Measurements from ENCODE around the gene IL20RB. TPM values are rescaled to one million over a fixed set of nuclear protein-coding genes. Genes with fewer than 3 reads are reported as not detected.

IL20RB gene
- under 1 TPM; 0.33 to 0.63 (median 0.45) TPM for polyA plus RNA-seq (ENCODE audit: insufficient read length in 4 of 4)

GRCh38 chr3:136957751-136958288, at the start of gene IL20RB:
TSS of gene IL20RB (plus strand) at chr3:136957983. CDS start at chr3:136958114, 131 bp downstream.
- no peak for DNase-seq (ENCODE audit: low read depth in 4 of 4, low spot score in 3 of 4)

- DNase-seq (ENCODE audit: low read depth in 4 of 4, low spot score in 3 of 4), result no peak
Measured at GRCh38 chr3:136908297-136908696, 49.5 kb upstream of the IL20RB start.

DNA sequence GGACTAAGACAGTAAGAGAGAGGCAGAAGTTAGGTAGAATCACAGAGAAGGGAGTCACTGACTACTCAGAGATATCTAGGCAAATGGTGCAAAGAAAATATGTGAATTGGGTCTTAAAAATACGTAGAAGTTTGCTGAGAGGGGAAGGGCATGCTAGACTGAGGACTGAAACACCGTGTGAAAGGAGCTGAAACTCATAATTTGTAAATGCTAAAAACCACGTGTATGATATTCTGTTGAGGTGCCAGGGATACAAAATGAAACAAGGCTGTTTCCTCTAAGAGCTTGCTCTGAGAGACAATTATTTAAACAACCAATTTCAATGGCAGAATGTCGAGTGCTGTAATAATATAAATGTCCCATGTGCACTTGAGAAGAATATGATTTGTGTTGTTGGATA, 48.6 kb upstream of the IL20RB start:
- no peak for DNase-seq (ENCODE audit: low read depth in 4 of 4, low spot score in 3 of 4)

- DNase-seq (ENCODE audit: low read depth in 4 of 4, low spot score in 3 of 4), result no peak
Measured at GRCh38 chr3:136910697-136911096, 47.1 kb upstream of the IL20RB start.

- no peak for DNase-seq (ENCODE audit: low read depth in 4 of 4, low spot score in 3 of 4)
Measured at GRCh38 chr3:136913168-136913567, 44.6 kb upstream of the IL20RB start.

GRCh38 chr3:136914739-136915138, 43.0 kb upstream of the IL20RB start:
- DNase-seq (ENCODE audit: low read depth in 4 of 4, low spot score in 3 of 4), result no peak

- no peak for DNase-seq (ENCODE audit: low read depth in 4 of 4, low spot score in 3 of 4)
Measured at GRCh38 chr3:136916223-136916622, 41.6 kb upstream of the IL20RB start.

DNA sequence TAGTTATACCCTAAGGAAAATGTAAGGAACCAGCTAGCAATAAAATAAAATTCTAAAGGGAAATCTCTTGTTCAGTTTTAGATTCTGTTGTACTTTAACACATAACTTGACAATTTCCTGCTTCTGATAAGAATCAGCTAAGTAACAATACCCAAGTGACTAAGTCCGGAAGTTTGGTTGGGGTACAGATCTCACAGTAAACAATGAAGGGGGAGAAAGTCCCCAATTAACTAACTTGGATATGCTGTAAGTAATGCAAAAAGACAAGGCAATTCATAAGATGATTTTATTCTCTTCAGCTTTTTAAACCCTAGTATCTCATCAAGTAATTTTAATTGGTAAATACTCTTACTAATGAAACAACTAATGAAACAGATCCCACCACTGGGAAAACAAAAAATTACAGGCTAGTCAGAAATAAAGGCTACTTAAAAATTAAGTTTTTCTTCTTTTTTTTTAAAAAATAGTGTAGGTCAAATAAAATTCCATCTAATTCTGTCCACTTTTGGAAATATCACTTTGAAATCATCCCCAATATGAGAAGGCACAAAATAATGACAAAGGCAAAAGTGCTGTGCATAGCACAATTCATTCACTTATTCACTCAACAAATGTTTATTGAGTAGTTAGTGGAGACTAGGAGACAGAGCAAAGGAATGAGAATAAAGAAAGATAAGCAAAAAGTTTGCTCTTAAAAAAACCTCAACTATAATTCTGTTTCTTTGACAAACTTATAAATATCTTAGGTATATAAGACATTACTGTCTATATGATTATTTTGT, 37.8 kb upstream of the IL20RB start:
- no peak for DNase-seq (ENCODE audit: low read depth in 4 of 4, low spot score in 3 of 4)

GRCh38 chr3:136920904-136921611, 36.7 kb upstream of the IL20RB start:
- no peak for DNase-seq (ENCODE audit: low read depth in 4 of 4, low spot score in 3 of 4)

DNA sequence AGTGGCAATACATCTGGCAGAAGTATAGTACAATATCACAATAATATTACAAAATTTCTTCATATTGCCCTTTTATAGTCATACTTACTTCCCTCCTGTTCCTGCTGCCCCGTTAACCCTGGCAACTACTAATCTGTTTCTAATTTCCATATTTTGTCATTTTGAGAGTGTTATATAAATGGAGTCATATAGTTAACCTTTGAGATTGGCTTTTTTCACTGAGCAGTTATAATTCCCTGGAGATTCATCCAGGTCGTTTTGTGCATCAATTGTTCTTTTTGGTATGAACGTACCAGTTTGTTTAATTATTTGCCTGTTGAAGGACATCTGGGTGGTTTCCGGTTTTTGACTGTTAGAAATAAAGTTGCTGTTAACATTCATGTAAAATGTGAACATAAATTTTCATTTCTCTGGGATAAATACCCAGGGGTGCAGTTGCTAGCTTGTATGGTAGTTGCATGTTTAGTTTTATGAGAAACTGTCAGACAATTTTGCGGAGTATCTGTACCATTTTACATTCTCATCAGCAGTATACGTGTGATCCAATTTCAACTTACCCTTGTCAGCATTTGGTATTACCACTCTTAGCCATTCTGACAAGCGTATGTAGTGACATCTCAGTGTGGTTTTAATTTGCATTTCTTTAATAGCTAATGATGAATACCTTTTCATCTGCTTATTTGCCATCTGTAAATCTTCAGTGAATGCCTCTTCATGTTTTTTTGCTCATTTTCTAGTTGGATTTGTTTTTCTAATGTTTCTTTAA, 32.2 kb upstream of the IL20RB start:
- no peak for DNase-seq (ENCODE audit: low read depth in 4 of 4, low spot score in 3 of 4)

DNA sequence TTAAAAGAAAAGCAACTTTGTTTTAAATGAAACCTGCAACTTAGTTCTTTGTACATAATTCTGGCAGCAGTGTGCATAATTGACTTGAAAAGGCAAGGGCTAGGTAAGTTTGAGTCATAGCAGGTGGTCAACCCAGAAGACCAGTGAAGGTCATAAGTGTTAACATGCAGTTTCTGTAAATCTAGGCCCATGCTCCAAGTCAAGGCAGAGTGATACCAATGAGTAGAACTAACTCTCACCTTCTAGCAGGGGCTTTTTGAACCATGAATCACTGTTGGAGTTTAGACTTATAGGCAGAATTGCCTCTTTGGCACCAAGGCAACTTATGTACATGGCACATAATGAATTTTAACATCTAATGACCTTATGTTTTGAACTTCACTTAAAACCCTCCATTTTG, 29.5 kb upstream of the IL20RB start:
- no peak for DNase-seq (ENCODE audit: low read depth in 4 of 4, low spot score in 3 of 4)

GRCh38 chr3:136929977-136930670, 27.7 kb upstream of the IL20RB start:
- no peak for DNase-seq (ENCODE audit: low read depth in 4 of 4, low spot score in 3 of 4)

GRCh38 chr3:136931606-136932005, 26.2 kb upstream of the IL20RB start:
- no peak for DNase-seq (ENCODE audit: low read depth in 4 of 4, low spot score in 3 of 4)

- no peak for DNase-seq (ENCODE audit: low read depth in 4 of 4, low spot score in 3 of 4)
Measured at GRCh38 chr3:136932523-136932922, 25.3 kb upstream of the IL20RB start.

GRCh38 chr3:136932978-136933772, 24.6 kb upstream of the IL20RB start:
- DNase-seq (ENCODE audit: low read depth in 4 of 4, low spot score in 3 of 4), result no peak

DNA sequence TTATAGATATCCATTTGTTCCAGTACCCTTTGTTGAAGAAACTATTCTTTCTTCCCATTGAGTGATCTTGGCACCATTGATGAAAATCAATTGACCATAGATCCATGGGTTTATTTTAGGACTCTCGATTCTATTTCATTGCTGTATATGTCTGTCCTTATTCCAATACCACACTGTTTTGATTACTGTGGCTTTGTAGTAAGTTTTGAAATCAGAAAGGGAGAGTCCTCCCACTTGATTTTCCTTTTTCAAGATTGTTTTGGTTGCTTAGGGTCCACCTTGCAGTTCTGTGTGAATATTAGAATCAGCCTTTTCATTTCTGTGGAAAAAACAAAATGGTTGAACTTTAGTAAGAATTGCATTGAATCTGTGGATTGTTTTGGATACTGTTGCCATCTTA, 20.6 kb upstream of the IL20RB start:
- DNase-seq (ENCODE audit: low read depth in 4 of 4, low spot score in 3 of 4), result no peak

GRCh38 chr3:136937851-136938250, 19.9 kb upstream of the IL20RB start:
- no peak for DNase-seq (ENCODE audit: low read depth in 4 of 4, low spot score in 3 of 4)

DNA sequence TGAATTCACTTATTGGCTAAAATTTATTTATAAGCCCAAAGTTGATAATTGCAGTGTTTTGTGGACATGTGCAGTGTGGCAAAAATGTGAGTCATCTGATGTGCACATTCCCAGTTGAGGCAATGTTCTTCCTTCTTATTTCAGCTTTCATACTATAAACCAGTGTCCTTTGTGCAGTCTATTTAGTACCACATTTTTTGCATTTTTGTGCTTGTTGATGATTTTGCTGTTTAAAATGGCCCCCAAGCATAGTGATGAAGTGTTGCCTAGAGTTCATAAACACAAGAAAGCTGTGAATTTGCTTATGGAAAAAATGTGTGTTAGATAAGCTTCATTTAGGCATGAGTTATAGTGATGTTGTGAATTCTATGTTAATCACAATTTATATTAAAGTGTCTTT, 19.4 kb upstream of the IL20RB start:
- DNase-seq (ENCODE audit: low read depth in 4 of 4, low spot score in 3 of 4), result no peak

- DNase-seq (ENCODE audit: low read depth in 4 of 4, low spot score in 3 of 4), result no peak
Measured at GRCh38 chr3:136939489-136939888, 18.3 kb upstream of the IL20RB start.

DNA sequence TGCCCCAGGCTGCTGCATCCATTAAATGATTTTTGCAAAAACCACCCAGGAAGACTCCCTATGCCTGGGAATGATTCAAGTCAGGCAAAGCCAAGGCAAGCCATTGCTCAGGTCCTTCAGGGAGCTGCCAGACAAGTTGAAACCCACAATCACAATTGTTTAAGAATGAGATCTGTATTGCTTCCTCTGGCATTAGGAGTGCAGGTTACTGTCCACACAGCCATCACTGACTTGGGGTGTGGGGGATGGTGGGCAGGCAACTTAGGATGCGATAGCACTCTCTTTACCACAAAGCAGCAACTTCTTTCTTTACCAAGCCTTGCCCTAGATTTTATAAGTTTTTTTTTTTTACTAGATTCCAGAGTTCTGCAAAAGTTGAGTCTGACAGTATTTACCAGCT, 15.0 kb upstream of the IL20RB start:
- DNase-seq (ENCODE audit: low read depth in 4 of 4, low spot score in 3 of 4), result no peak

Measured in left renal pelvis (tissue), 4 donors.